RWPE2 (cell line): ENCODE data around the gene MGAT4C.
A peak's percentile ranks its signal among the peaks of the same experiment; 100 is the strongest.
"Not testable (repeated sequence)": the region's sequence is repeated elsewhere in the genome, so short reads cannot be mapped to it uniquely, and the experiment has no call there.

ENCODE experiments used
- ATAC-seq: fragments of 200-7000 bp; cut with Tn5 transposase; 3 replicates; pipeline ENCODE4 v1.9.1; 2021; ENCODE audit warnings: low read depth
- DNase-seq: peaks from one replicate; pipeline ENCODE4 v3.0.0-alpha.2; 2020; ENCODE audit warnings: low spot score
- H3K27ac ChIP-seq: fragments of 450-650 bp; 2 replicates; pipeline ENCODE4 v1.5.1; 2017; ENCODE audit warnings: mild to moderate bottlenecking; ENCODE audit not compliant: poor library complexity, severe bottlenecking
- H3K27me3 ChIP-seq: fragments of 250-450 bp; sonication (Bioruptor Pico); 2 replicates; pipeline ENCODE4 v1.5.1; 2021; ENCODE audit warnings: mild to moderate bottlenecking, moderate library complexity; ENCODE audit not compliant: insufficient read depth, poor library complexity, severe bottlenecking
- H3K36me3 ChIP-seq: fragments of 250-450 bp; sonication (Bioruptor Pico); 2 replicates; pipeline ENCODE4 v1.5.1; 2020; ENCODE audit warnings: low read depth, mild to moderate bottlenecking, moderate library complexity
- H3K4me1 ChIP-seq: fragments of 250-450 bp; sonication (Bioruptor Pico); 2 replicates; pipeline ENCODE4 v1.5.1; 2021; ENCODE audit warnings: mild to moderate bottlenecking, moderate library complexity; ENCODE audit not compliant: insufficient read depth, poor library complexity, severe bottlenecking
- H3K4me3 ChIP-seq: fragments of 250-450 bp; sonication (Bioruptor Pico); 2 replicates; pipeline ENCODE4 v1.5.1; 2021; ENCODE audit warnings: mild to moderate bottlenecking, moderate library complexity; ENCODE audit not compliant: severe bottlenecking
- H3K9me3 ChIP-seq: fragments of 250-450 bp; sonication (Bioruptor Pico); 2 replicates; pipeline ENCODE4 v1.5.1; 2021; ENCODE audit warnings: mild to moderate bottlenecking, moderate library complexity; ENCODE audit not compliant: severe bottlenecking
- TF ChIP-seq, protein P1 (sequence below): fragments of 450-650 bp; IDR thresholded peaks from one replicate; pipeline ENCODE4 v1.5.1; 2017; ENCODE audit warnings: mild to moderate bottlenecking, moderate library complexity; ENCODE audit not compliant: poor library complexity, severe bottlenecking

The MGAT4C gene

DNA sequence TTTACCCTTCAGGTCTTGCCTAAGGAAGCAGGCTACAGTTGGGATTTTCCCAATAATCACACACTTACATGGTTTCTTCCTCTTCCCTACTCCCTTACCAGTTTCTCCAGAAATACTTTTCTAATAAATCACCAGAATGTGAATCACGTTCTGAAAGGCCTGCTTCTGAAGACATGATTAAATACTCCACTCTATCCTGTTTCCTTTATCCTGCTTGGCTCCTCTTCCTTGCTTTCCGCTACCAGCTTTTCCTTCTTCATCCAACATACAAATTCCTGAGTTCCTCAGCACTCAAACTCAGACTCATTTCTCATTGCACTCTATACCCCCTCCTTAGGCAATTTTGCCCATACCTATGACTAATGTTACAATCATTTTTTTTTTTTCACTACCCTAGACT lies 118.3 kb downstream of the MGAT4C start:
- DNase-seq (no peak), ATAC-seq (peak; percentile 91)
- H3K4me3 ChIP-seq: no peak overlapping the region
- H3K27me3 ChIP-seq: no peaks in the 10 kb centered on the region
- H3K9me3 ChIP-seq: no peaks in the 10 kb centered on the region
- TF ChIP-seq, protein P1, sequence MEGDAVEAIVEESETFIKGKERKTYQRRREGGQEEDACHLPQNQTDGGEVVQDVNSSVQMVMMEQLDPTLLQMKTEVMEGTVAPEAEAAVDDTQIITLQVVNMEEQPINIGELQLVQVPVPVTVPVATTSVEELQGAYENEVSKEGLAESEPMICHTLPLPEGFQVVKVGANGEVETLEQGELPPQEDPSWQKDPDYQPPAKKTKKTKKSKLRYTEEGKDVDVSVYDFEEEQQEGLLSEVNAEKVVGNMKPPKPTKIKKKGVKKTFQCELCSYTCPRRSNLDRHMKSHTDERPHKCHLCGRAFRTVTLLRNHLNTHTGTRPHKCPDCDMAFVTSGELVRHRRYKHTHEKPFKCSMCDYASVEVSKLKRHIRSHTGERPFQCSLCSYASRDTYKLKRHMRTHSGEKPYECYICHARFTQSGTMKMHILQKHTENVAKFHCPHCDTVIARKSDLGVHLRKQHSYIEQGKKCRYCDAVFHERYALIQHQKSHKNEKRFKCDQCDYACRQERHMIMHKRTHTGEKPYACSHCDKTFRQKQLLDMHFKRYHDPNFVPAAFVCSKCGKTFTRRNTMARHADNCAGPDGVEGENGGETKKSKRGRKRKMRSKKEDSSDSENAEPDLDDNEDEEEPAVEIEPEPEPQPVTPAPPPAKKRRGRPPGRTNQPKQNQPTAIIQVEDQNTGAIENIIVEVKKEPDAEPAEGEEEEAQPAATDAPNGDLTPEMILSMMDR: no peak
- peaks cover 6% of the 10 kb centered on the region for H3K4me1 ChIP-seq
- no peaks in the 10 kb centered on the region for H3K36me3 ChIP-seq
- peak overlapping the region; percentile 70 for H3K27ac ChIP-seq

DNA sequence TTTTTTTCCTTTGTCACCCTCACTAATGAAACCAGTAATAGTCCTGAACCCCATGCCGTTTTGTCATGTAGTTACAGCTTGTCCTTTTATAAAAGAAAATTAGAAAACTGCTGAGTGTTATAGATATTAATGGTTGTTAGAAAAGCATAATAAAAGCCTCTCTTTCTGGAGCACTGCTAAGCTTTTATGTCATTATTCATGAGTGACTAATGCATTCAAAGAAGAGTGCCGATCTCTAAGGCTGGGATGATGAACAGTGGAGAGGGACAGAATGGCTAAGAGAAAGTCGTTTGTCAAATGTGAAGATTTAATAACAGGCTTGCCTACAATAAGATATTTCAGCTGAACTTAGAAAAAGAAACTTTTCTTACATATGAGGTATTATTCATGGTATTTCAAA lies 121.6 kb downstream of the MGAT4C start:
- H3K4me1 ChIP-seq: peaks cover 6% of the 10 kb centered on the region
- no peak for DNase-seq
- no peak overlapping the region for H3K4me3 ChIP-seq
- H3K27ac ChIP-seq: no peak overlapping the region
- H3K27me3 ChIP-seq: no peaks in the 10 kb centered on the region
- H3K36me3 ChIP-seq: no peaks in the 10 kb centered on the region
- H3K9me3 ChIP-seq: no peaks in the 10 kb centered on the region
- TF ChIP-seq, protein P1: no peak
- peak; percentile 44; the same call in 1 of the 3 replicates for ATAC-seq

DNA sequence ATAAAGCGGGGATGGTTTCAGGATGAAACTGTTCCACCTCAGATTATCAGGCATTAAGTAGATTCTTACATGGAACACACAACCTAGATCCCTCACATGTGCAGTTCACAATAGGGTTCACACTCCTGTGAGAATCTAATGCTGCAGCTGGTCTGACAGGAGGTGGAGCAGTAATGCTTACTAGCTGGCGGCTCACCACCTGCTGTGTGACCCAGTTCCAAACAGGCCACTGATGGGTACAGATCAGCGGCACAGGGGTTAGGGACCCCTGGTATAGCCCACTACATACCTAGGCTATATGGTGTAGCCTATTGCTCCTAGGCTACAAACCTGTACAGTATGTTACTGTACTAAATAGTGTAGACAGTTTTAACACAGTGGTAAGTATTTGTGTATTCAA lies 129.3 kb downstream of the MGAT4C start:
- ATAC-seq, H3K4me1 ChIP-seq, H3K27me3 ChIP-seq, H3K4me3 ChIP-seq, H3K27ac ChIP-seq, DNase-seq, H3K9me3 ChIP-seq, H3K36me3 ChIP-seq: not testable (repeated sequence)

DNA sequence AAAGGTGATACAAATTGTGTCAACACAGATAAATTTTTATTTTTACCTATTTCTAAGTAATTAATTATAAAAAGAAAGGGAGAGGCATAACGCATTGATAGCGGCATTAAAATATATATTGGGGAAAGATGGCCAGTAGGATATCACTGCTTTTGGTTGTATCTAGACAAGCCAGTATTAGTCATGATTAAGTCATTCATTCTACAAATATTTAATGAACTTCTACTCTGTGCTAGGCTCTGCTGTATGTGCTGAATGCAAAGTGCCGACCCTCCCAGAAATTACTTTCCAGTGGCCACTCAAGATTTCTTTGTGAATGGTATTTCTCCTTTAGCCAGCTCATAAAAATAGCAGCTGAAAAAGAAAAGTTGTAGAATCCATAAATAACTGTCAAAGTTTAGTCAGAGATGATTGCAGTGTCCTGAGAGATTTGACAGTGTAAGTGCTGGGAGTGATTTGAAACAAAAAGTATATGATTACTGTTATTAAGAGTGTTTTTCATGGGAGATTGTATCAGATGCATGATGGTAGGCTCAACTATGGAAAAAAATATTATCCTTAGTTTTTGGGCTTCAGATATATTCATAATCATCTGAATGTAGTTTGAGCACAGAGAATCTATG lies 133.2 kb downstream of the MGAT4C start:
- H3K36me3 ChIP-seq: no peaks in the 10 kb centered on the region
- no peak overlapping the region for H3K4me3 ChIP-seq
- DNase-seq (no peak), ATAC-seq (0 out of 3 replicates have a peak, but pooled peaks have one; percentile 38)
- no peaks in the 10 kb centered on the region for H3K27me3 ChIP-seq
- no peak overlapping the region for H3K27ac ChIP-seq
- no peaks in the 10 kb centered on the region for H3K9me3 ChIP-seq
- TF ChIP-seq, protein P1: no peak
- H3K4me1 ChIP-seq: no peaks in the 10 kb centered on the region

DNA sequence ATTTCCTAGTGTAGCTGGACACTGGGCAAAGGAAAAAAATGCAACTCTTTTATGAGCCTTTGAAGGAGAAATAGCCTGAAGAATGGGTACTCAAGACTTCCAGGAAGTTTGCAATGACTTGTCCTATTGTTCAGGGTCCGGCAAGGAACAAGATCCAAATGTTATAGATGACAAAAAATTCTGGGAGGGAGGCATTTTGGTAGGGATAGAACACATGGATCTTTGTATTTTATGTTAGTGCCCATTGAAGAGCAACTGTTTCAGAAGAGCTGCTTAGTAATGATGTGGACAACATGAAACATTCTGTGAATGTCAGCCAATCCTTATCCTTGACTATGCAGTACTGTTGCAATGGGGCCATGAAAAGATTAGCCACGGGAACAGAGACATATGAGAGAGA lies 138.0 kb downstream of the MGAT4C start:
- Histone ChIP-seq H3K27ac (no peak overlapping the region), H3K4me3 (no peak overlapping the region), H3K4me1 (no peaks in the 10 kb centered on the region), H3K36me3 (no peaks in the 10 kb centered on the region), H3K27me3 (no peaks in the 10 kb centered on the region), H3K9me3 (no peaks in the 10 kb centered on the region)
- TF ChIP-seq, protein P1: no peak
- no peak for ATAC-seq
- no peak for DNase-seq
